NCI-H1048 (cell line): ENCODE results near the gene TMEM41A.
"Not testable (repeated sequence)": the region's sequence is repeated elsewhere in the genome, so short reads cannot be mapped to it uniquely, and the experiment has no call there.

ENCODE experiments used
- DNase-seq: peaks from one replicate; lab custom pipeline; 2025; lab: John Stamatoyannopoulos, UW

Gene TMEM41A

DNA sequence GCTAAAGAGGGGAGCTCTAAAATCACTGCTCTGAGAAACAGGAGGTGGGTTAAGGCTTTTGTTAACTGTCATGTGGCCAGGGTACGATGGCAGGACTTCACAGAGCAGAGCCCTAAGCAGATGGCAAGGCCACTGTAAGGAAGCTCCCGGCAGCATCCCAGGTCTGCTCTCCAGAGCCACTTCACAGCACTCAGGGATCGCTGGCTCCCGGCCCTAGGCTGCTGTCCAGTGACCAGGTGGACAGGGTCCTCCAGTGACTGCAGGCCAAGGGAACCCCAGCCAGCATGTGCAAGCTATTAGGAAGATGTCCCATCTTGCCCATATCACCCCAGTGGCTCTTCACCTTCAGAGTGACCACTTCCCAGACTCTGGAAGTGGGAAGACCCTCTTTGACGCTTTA, 10.4 kb downstream of the TMEM41A start:
- no peak for DNase-seq

DNA sequence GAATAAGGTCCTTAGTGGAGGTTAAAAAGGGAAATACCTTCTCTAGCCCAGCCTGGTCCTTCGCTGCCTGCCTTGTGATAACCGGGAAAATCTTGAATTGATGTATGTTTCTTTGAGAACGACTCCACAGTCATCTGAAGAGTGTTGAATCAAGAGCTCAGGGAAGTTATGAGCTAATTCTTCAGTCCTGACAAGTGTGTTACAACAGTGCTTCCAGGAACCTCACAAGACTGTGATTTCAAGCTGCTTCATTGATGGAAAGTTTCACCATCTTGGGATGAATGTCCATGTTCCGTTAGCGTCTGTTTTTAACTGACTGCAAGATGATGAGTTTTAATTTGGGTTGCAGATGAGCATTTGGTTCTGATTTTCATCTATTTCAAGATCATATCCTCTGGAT, 12.4 kb downstream of the TMEM41A start:
- DNase-seq: no peak

DNA sequence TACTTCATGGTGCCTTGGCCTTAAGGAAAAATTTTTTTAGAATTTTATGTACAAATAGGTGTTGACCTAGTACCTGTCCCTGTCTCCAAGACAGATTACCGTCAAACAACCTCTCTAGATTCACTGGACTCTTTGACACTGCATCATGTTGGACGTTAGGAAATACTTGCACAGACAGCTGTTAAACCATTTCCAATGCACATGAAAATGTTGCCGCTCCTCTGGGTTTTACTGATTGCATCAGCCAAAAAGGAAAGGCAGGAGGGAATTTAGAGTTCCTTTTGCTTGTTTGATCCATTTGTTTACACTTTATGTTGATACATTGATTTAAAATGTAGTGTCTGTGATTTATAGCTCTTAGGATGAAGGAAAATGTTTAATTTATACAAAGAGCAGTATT, 14.5 kb downstream of the TMEM41A start:
- no peak for DNase-seq

DNA sequence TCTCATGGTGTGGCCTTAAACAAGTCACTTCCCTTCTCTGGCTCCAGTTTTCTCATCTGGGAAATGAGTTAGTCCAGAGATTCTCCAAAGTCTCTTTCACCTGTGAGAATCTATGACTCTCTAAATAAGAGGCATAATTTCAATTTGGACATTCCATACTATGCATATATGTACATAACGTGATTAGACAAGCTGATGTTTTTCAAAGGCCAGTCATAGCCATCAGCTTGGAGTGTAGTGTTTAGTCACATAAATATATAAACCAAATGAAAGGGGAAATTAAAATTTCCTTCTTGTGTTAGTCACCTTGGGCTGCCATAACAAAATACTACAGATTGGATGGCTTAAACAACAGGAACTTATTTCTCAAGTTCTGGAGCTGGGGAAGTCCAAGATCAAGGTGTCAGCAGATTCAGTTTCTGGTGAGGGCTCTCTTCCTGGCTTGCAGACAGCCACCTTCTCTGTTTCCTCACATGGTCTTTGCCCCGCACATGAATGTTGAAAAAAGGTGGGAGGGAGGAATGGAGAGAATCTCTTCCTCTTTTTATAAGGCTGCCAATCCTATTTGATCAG, 19.4 kb downstream of the TMEM41A start:
- DNase-seq: no peak

DNA sequence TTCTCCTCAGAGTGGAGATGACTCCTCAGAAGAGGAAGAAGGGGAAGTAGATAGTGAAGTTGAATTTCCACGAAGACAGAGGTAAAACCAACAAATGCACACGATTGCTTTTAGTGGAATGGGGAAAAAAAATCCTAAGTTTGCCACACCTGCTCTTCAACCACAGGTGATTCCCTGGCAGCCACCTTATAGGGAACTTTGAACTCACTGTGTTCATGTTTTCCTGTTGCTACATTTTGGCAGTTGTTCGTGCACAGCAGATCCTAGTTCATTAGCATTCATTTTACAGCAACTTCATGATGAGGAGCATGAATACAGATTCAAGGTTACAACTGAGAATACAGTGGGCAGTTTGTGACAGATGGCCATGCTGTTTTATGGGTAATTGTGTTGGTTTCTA, 21.5 kb downstream of the TMEM41A start:
- no peak for DNase-seq

DNA sequence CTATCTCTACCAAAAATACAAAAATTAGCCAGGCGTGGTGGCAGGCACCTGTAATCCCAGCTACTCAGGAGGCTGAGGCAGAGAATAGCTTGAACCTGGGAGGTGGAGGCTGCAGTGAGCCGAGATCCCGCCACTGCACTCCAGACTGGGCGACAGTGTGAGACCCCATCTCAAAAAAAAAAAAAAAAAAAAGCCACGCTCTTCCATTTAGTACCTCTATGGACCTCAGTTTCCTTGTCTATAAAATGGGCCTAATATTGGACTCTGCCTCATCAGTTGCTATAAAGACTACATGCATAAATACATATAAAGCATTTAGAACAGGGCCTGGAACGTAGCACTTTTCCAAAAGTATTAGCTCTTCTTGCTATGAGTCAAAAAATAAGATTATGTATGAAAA, 23.9 kb downstream of the TMEM41A start:
- not testable (repeated sequence) for DNase-seq

DNA sequence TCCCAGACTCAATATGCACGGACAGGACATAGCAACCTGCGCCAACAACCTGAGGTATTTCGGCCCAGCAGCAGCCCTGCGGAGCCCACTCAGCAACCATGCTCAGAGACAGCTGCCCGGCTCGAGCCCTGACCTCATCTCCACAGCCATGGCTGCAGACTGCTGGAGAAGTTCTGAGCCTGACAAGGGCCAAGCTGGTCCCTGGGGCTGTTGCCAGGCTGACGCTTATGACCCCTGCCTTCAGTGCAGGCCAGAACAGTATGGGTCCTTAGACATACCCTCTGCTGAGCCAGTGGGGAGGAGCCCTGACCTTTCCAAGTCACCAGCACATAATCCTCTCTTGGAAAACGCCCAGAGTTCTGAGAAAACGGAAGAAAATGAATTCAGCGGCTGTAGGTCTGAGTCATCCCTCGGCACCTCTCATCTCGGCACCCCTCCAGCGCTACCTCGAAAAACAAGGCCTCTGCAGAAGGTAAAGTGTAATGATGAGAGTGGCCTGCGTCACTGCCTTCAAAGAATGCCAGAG, 25.5 kb downstream of the TMEM41A start:
- no peak for DNase-seq

DNA sequence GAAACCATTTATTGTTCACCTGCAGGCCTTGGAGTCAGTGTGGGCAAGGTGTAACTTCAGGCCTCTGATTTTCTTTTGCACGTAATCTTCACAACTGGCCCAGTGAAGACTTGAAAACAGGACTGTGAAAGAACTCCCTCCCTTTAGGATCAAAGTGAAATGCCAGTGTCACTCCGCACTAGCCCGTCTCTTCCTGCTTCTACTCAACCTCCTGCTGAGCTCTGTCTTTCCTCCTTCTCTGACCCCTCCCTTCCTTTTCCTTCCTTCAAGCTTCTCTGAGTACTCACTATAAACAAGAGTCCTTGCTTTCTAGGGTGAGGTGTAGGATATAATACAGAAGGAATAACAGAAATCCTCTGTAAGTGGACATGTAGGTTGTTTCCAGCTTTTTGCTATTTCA, 28.5 kb downstream of the TMEM41A start:
- no peak for DNase-seq

DNA sequence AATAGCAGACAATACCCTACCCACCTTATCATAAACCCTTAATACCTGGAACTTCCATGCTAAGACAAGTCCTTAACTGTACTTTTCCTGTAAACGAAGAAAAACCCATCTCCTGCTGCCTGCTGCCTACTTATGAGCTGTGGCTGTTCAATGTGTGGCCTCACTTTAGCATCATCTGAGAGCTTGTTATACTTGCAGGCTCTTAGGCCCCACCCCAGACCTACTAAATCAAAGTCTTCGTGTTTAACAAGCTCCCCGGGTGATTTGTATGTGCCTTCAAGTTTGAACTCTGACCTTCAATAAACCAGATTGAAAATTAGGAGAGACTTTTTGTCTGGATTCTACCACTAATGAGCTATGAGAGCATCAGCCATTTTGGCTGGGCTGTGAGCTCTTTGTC, 29.3 kb downstream of the TMEM41A start:
- DNase-seq: no peak

DNA sequence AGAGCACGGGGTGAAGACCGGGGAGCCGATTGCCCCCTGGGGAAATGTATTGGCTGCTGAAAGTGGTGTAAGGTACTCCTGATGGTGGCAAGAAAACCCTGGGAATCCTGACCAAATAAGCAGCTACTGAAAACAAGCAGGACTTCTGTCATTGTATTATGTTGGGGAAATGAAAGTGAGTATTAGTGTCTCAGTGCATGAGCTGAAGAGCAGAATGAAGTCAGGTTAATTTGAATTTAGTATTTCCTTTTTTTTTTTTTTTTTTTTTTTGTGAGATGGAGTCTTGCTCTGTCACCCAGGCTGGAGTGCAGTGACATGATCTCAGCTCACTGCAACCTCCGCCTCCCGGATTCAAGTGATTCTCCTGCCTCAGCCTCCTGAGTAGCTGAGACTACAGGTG, 32.7 kb downstream of the TMEM41A start:
- not testable (repeated sequence) for DNase-seq

DNA sequence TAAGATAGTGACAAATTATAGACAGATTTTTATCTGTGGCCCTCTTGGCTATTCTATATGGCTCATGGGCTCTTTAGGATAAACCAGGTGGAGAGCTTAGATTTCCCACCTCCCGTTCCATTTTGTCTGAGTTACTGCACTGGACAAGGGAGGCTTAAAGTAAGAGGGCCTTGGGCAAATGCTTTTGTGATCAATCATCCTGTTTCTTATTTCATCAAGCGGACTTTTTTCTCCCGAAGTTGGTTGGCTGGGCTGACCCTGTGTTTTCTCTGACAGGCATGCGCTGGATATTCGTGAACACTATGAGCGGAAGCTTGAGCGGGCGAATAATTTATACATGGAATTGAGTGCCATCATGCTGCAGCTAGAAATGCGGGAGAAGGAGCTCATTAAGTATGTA, 33.4 kb downstream of the TMEM41A start:
- DNase-seq: no peak

DNA sequence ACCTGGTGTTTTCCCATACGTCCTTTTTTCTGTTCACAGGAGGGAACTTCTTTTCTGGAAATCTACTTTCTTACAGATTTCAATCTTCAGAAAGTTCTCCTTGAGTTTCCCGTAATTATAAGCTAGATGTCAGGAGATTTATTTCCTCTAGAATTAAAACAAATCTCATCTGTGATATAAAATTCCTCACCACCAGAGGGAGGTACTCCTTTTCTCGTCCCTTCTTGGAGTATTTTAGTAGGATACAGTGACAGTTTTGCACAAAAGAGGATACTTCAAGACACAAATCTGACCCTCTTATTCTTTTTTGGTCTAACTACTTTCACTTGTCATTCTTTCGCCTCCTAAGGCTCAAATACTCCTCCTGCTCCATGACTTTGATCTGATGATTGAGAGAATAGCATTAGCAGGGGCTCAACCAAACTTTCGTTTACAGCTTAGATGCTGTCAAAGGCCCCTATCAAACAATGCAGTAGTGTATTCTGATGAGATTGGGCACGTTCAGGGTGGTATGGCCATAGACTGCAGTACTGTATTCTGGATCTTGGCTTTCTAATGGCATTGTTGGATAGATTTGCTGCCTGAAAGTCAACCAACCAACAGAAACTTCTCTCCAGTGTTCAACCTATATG, 38.0 kb downstream of the TMEM41A start:
- DNase-seq: no peak

DNA sequence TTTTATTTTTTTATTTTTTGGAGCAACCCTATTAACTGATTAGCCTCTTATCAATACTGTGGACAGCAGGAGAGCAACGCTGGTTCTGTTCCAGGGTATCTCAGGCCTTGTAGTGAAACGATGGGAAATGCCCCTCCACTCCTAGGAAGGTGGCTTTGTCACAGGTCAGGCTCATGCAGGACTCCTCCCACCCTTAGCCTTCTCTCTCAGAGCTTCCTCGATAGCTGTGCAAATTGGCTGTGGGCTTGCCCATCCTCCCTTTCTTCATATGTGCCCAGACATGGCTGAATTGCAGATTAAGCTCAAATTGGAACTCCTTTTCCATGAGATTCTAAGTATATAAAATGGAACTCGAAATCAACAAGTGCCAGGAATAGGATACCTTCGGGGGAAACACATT, 38.5 kb downstream of the TMEM41A start:
- DNase-seq: no peak

DNA sequence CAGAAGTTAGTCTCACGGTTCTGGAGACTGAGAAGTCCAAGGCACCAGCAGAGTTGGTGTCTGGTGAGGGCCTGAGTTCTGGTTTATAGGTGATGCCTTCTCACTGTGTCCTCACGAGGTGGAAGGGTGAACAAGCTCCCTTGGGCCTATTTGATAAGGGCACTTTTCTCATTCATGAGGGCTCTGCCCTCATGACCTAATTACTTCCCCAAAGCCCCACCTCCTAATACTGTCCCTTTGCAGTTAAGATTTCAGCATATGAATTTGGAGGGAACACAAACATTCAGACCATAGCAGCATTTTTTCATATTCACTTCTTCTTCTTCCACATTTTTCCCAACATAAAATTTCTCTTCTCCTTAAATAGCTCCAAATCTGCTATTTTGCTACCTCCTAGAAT, 41.5 kb downstream of the TMEM41A start:
- no peak for DNase-seq

DNA sequence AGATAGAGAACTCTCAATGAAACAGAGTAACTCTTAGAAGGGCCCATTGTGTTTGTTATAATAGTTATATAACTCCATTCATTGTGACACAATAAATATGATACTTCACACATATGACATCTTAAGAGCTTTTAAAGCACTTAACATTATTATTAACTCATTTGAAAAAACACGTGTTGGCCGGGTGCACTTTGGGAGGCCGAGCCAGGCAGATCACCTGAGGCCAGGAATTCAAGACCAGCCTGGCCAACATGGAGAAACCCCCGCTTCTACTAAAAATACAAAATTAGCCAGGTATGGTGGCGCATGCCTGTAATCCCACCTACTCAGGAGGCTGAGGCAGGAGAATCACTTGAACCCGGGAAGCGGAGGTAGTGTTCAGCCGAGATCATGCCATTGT, 47.4 kb downstream of the TMEM41A start:
- not testable (repeated sequence) for DNase-seq

DNA sequence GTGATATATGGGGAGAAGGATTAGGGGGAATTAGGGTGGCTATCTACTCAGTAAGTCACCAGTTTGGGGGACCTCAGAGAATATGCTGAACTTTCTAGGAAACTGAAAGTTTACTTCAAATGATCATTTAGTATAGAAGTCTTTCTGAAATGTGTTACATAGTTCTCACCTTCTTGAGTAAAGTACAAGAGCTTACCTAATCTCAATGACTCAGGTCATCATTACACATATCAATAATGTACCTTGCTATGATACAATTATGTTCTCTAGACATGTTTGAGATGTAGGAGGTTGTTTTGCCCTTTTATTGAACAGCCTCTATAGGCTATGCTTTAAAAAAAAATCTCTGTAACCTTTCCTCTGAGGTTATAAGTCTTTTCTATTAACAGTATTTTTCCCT, 50.7 kb downstream of the TMEM41A start:
- DNase-seq: no peak

DNA sequence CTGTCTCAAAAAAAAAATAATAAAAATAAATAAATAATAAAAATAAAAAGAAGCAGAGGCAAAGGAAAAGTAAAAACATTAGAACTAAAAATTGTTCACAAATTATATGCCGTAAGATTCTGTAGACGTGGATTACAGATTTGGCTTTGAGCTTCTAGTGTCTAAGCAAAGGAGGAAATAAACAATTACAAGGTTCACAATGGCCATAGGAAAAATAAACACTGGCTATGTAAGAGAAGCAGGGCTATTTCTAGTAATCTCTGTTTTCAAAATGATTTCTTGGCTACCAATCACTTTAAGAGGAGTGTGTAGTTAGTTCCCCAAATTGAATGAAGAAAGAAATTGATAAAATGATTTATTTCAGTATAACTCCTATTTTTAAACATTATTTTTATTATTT, 54.5 kb downstream of the TMEM41A start:
- DNase-seq: no peak

DNA sequence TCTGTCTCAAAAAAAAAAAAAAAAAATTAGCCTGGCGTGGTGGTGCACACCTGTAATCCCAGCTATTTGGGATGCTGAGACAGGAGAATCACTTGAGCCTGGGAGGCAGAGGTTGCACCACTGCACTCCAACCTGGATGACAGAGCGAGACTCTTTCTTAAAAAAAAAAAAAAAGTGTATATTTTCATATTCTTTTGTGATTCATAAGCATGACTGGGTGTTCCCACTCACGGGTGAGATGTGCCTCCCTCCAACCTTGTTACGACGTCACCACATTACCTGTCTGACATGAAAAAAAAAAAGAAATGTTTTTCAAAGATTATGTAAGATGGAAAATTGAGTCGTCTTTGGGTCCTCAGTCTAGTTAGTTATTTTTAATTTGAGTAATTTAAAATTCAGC, 56.8 kb downstream of the TMEM41A start:
- no peak for DNase-seq

DNA sequence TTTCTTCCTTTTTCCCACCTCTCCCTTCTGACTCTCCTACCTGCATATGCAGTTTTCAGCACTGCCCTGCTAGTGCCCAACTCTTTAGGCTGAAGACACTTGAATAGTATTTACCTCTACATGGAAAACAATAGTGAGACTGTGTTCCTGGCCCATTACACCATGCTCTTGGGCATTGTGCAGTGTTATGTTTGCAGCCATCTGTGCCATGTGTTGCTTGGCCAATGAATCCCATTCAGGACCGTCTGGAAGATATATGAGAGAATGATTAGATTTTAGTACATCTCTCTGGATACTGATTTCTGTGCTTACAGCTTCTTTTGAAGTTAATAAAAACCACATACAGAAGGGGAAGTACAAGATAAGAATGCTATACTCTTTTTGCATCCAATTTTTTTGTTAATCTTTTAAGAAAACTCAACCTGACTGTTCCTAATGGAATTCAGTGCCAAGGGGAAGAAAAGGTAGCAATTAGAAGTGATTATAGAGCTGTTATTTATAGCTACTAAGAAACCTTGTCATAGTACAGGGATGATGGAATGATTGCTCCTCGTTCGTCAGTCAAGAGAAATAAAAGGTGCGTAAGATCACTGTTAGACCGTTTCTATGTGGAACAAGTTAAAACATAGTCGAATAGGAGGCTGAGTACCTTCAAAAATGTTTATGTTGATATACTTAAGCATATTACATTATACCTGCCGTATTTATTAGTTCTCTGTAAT, 58.9 kb downstream of the TMEM41A start:
- no peak for DNase-seq
